Nephron (organoid): ENCODE measurements around the gene DRC7.

Experiments used
- H3K27ac Mint-ChIP-seq, 3 experiments: 2 replicates each; pipeline ENCODE4 v1.8.0; 2020; ENCODE audit warnings: mixed read lengths in 3 of 3, mild to moderate bottlenecking in 2 of 3, moderate library complexity in 1 of 3
- H3K27me3 Mint-ChIP-seq: 2 replicates; pipeline ENCODE4 v1.8.0; 2021; ENCODE audit warnings: low read depth, mild to moderate bottlenecking, moderate library complexity, mixed read lengths
- H3K36me3 Mint-ChIP-seq: 2 replicates; pipeline ENCODE4 v1.8.0; 2020; ENCODE audit warnings: low read depth, mixed read lengths
- H3K4me1 Mint-ChIP-seq: 2 replicates; pipeline ENCODE4 v1.8.0; 2020; ENCODE audit warnings: mixed read lengths
- H3K4me3 Mint-ChIP-seq, 3 experiments: 2 replicates each; pipeline ENCODE4 v1.8.0; 2020; ENCODE audit warnings: mild to moderate bottlenecking in 3 of 3, mixed read lengths in 3 of 3, moderate library complexity in 2 of 3
- H3K9me3 Mint-ChIP-seq: 2 replicates; pipeline ENCODE4 v1.8.0; 2020; ENCODE audit warnings: mixed read lengths
- TF ChIP-seq, protein P1 (sequence below), 3 experiments: fragments of 200-600 bp; sonication (generic); IDR thresholded peaks; one replicate each; pipeline ENCODE4 v1.5.0; 2021; ENCODE audit warnings: antibody characterized with exemption in 3 of 3; ENCODE audit not compliant: unreplicated experiment in 3 of 3

DRC7 gene

DNA sequence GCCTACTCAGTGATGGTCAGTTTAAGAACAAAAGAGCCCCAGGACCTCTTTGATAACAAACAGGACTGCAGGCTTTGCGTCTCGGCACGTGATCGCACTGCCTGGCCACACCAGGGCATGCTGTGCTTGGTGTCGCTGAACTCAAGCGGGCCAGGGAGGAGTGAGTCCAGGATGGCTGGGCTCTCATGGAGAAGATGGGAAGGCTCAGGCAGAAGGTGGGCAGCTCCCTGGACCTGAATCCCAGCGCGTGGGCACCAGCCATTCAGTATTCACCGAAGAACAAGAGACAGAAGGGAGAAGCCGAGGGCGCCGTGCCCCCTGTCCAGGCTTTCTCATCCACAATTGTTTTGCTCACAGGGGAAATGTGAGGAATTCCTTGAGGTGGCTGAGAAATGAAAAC, 52.9 kb downstream of the DRC7 start:
- H3K27me3 Mint-ChIP-seq, result no peaks in the 10 kb centered on the region
- H3K36me3 Mint-ChIP-seq, result peaks cover 18% of the 10 kb centered on the region
- H3K4me1 Mint-ChIP-seq, result peaks cover 39% of the 10 kb centered on the region
- no peak overlapping the region for H3K4me3 Mint-ChIP-seq
- TF ChIP-seq, protein P1, sequence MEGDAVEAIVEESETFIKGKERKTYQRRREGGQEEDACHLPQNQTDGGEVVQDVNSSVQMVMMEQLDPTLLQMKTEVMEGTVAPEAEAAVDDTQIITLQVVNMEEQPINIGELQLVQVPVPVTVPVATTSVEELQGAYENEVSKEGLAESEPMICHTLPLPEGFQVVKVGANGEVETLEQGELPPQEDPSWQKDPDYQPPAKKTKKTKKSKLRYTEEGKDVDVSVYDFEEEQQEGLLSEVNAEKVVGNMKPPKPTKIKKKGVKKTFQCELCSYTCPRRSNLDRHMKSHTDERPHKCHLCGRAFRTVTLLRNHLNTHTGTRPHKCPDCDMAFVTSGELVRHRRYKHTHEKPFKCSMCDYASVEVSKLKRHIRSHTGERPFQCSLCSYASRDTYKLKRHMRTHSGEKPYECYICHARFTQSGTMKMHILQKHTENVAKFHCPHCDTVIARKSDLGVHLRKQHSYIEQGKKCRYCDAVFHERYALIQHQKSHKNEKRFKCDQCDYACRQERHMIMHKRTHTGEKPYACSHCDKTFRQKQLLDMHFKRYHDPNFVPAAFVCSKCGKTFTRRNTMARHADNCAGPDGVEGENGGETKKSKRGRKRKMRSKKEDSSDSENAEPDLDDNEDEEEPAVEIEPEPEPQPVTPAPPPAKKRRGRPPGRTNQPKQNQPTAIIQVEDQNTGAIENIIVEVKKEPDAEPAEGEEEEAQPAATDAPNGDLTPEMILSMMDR (IDR thresholded peaks at IDR 0.05; ENCODE audit: unreplicated experiment in 3 of 3), result no peak
- H3K9me3 Mint-ChIP-seq, result no peaks in the 10 kb centered on the region
- H3K27ac Mint-ChIP-seq, result no peak overlapping the region

DNA sequence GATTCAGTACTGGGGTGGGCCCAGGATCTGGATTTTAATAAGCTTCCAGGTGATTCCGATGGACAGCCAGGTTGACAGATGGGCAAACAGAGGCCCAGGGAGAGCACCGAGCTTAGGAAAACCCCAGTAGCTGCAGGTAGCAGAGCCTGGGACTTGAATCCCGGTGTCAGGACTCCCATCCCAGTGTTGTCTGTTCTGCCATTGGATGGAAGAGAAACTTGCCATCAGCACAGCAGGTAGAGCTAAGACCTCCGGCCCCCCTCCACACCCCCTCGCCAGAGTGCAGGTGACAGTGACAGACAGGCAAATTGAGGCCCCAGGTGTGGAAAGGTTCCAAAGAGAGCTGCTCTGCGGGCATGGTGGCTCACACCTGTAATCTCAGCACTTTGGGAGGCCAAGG, 53.4 kb downstream of the DRC7 start:
- TF ChIP-seq, protein P1 (IDR thresholded peaks at IDR 0.05; ENCODE audit: unreplicated experiment in 3 of 3), result no peak
- no peaks in the 10 kb centered on the region for H3K9me3 Mint-ChIP-seq
- H3K4me1 Mint-ChIP-seq, result peaks cover 34% of the 10 kb centered on the region

DNA sequence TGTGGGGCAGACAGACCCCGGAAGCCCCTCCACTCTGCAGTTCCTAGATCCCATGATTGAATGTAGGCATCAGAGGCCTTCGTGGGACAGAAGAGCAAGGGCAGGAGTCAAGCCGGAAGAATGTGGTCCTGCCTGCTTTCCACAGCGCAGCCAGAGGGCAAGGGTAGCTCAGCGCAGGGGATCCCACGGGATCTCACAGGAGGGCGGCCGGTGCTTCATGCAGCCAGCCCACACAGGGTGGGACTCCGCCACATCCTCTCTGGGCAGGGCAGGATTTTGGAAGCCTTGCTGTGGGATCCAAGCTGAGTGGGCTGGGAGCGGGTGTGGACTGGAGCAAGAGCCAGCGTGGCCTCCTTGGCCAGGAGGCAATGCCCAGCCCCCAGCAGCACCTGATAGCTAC, 54.0 kb downstream of the DRC7 start:
- H3K9me3 Mint-ChIP-seq, result no peaks in the 10 kb centered on the region
- TF ChIP-seq, protein P1 (IDR thresholded peaks at IDR 0.05; ENCODE audit: unreplicated experiment in 3 of 3), result no peak
- no peaks in the 10 kb centered on the region for H3K27me3 Mint-ChIP-seq
- H3K4me1 Mint-ChIP-seq, result peaks cover 28% of the 10 kb centered on the region
- H3K36me3 Mint-ChIP-seq, result peaks cover 18% of the 10 kb centered on the region
- no peak overlapping the region for H3K27ac Mint-ChIP-seq
- H3K4me3 Mint-ChIP-seq, result no peak overlapping the region

More for the DNA sequence above, 53.4 kb downstream of the DRC7 start:
- Mint-ChIP-seq H3K36me3 (peaks cover 18% of the 10 kb centered on the region), H3K27ac (no peak overlapping the region), H3K4me3 (no peak overlapping the region), H3K27me3 (no peaks in the 10 kb centered on the region)

DNA sequence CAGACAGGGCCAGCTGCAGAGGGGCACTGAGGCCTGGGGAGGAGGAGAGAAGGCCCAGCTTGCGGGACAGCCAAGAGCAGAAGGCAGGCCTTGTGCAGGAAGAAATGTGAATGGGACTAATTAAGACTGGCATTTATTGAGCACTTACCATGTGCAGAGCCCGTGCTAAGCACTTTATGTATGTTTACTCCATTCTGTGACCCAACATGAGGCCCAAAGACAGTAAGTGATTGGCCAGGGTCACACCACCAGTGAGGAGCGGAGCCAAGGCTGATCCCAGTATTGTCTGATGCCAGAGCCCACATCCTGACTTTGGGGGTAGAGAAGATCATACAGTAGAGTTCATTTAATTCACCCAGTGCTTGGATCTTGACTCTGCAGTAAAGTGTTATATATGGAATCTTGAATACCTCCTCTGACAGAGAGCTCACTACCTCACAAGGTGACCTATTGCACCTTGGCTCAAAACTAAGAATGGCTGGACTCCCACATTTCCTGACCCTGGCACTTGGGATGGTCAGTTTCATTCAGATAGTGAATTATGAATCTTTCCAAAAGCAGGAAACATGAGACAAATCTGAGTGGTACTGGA, 54.6 kb downstream of the DRC7 start:
- Mint-ChIP-seq H3K27me3 (no peaks in the 10 kb centered on the region), H3K4me1 (peaks cover 27% of the 10 kb centered on the region), H3K9me3 (no peaks in the 10 kb centered on the region), H3K27ac (no peak overlapping the region), H3K36me3 (peaks cover 20% of the 10 kb centered on the region), H3K4me3 (no peak overlapping the region)
- TF ChIP-seq, protein P1 (IDR thresholded peaks at IDR 0.05; ENCODE audit: unreplicated experiment in 3 of 3), result no peak

DNA sequence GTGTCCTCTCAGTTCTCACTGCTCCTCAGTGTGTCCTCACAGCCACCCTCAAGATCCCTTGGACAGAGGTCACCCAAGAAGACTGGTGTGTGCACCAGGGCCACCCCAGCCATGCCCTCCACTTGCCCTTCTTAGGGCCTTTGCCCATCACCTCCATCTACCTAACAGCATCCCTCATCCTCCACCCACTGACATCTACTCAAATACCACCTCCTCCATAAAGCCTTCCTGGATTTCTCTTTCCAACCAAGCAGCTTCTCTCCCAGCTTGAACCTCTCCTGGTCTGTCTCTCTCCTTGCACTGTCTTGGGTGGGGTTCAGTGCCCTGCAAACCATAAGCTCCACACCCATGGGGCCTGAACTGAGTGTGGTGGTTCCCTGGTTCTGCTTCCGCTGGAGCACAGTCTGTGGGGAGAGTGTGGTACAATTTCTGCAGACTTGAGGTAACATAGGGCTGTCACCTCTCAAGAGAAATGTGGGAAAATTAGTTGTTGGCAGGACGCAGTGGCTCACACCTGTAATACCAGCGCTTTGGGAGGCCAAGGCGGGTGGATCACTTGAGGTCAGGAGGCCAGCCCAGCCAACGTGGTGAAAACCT, 55.3 kb downstream of the DRC7 start:
- Mint-ChIP-seq H3K4me1 (peaks cover 27% of the 10 kb centered on the region), H3K4me3 (no peak overlapping the region), H3K27ac (no peak overlapping the region), H3K9me3 (no peaks in the 10 kb centered on the region), H3K27me3 (no peaks in the 10 kb centered on the region), H3K36me3 (peaks cover 17% of the 10 kb centered on the region)
- TF ChIP-seq, protein P1 (IDR thresholded peaks at IDR 0.05; ENCODE audit: unreplicated experiment in 3 of 3), result no peak
